GM10248 (cell line): ENCODE data around the gene CHD2.

Experiments used
- CTCF ChIA-PET: fragments of 300-600 bp; sonication (Branson Sonifier 250); formaldehyde crosslinking; extraction: SDS; loops from one replicate; lab custom pipeline; 2021; ENCODE audit warnings: antibody characterized with exemption; lab: Yijun Ruan, JAX
- POLR2A ChIA-PET: fragments of 350-650 bp; sonication (Branson Sonifier 250); formaldehyde crosslinking; extraction: SDS; loops from one replicate; lab custom pipeline; 2020; ENCODE audit warnings: antibody characterized with exemption; lab: Yijun Ruan, JAX
- DNase-seq: peaks from one replicate; pipeline ENCODE4 v3.0.0; 2012; ENCODE audit errors: extremely low spot score
- CTCF ChIP-seq: IDR thresholded peaks from 2 replicates; pipeline ENCODE4 v1.5.1; 2012; ENCODE audit warnings: mild to moderate bottlenecking, low read depth; ENCODE audit errors: extremely low read depth, missing control alignments, control extremely low read depth

The CHD2 gene

GRCh38 chr15:92889390-92890107, 10.6 kb upstream of the CHD2 start:
- no peak for TF ChIP-seq CTCF
- CTCF ChIA-PET = interaction anchor here (1.1 to 1.9 kb wide), 4 partner anchors 11 to 80 kb away, joined by 3 to 7 read pairs (median 4); partner anchors contain the start of gene CHD2
- POLR2A ChIA-PET = interaction anchor here (0.7 to 1.6 kb wide), 4 partner anchors 11 to 72 kb away, joined by 3 to 7 read pairs (median 4); partner anchors contain the start of gene CHD2

GRCh38 chr15:92891533-92892200, 8.5 kb upstream of the CHD2 start:
- POLR2A ChIA-PET = interaction anchor here (1.9 to 2.4 kb wide), 2 partner anchors 8 to 9 kb away, joined by 11 to 12 read pairs; partner anchors contain the start of gene CHD2
- TF ChIP-seq CTCF = no peak
- DNase-seq = no peak
- CTCF ChIA-PET = interaction anchor here (1.0 to 1.7 kb wide), 2 partner anchors 11 to 83 kb away, joined by 3 to 5 read pairs; no protein-coding TSS in a partner anchor

More at GRCh38 chr15:92889390-92890107, 10.6 kb upstream of the CHD2 start:
- no peak for DNase-seq

GRCh38 chr15:92892201-92892555, 7.9 kb upstream of the CHD2 start:
- DNase-seq = no peak
- ChIA-PET CTCF (interaction anchor here (1.0 to 1.7 kb wide), 2 partner anchors 12 to 84 kb away, joined by 3 to 5 read pairs; no protein-coding TSS in a partner anchor), POLR2A (interaction anchor here (1.9 to 2.4 kb wide), 2 partner anchors 8 to 10 kb away, joined by 11 to 12 read pairs; partner anchors contain the start of gene CHD2)
- no peak for TF ChIP-seq CTCF

GRCh38 chr15:92893200-92893599, 6.9 kb upstream of the CHD2 start:
- TF ChIP-seq CTCF = no peak
- DNase-seq = no peak
- ChIA-PET CTCF (interaction anchor here (1.7 to 3.4 kb wide), 2 partner anchors 11 to 85 kb away, joined by 5 to 14 read pairs; no protein-coding TSS in a partner anchor), POLR2A (no interaction called here)

- DNase-seq = no peak
- CTCF ChIA-PET = interaction anchor here (1.4 to 2.1 kb wide), 2 partner anchors 14 to 100 kb away, joined by 3 to 7 read pairs; no protein-coding TSS in a partner anchor
- POLR2A ChIA-PET = interaction anchor here (1.1 to 1.8 kb wide), 2 partner anchors 14 to 88 kb away, joined by 3 to 6 read pairs; no protein-coding TSS in a partner anchor
- no peak for TF ChIP-seq CTCF
Measured at GRCh38 chr15:92896561-92896960, 3.6 kb upstream of the CHD2 start.

- no peak for DNase-seq
- ChIA-PET POLR2A (interaction anchor here (1.8 kb wide), 1 partner anchor 15 kb away, joined by 6 read pairs; no protein-coding TSS in a partner anchor), CTCF (interaction anchor here (1.4 to 2.1 kb wide), 2 partner anchors 15 to 101 kb away, joined by 3 to 7 read pairs; no protein-coding TSS in a partner anchor)
- TF ChIP-seq CTCF = no peak
Measured at GRCh38 chr15:92897620-92898019, 2.5 kb upstream of the CHD2 start.
